Smooth muscle cell (in vitro differentiated cells): ENCODE results near the gene SLC38A10. TPM values are rescaled to one million over a fixed set of nuclear protein-coding genes. Genes with fewer than 3 reads are reported as not detected.

Source experiments
- DNase-seq: peaks from one replicate; lab custom pipeline; 2025; ENCODE audit not compliant: unreplicated experiment; lab: John Stamatoyannopoulos, UW
- H2AFZ ChIP-seq: fragments of 200-600 bp; sonication (generic); 2 replicates; pipeline ENCODE4 v1.6.0; 2016; ENCODE audit warnings: antibody characterized with exemption, low read depth, mild to moderate bottlenecking
- H3F3A ChIP-seq: fragments of 200-600 bp; sonication (generic); 2 replicates; pipeline ENCODE4 v1.6.0; 2017; ENCODE audit warnings: antibody characterized with exemption, low read depth
- H3K27ac ChIP-seq: fragments of 200-600 bp; sonication (generic); 2 replicates; pipeline ENCODE4 v1.5.1; 2016; ENCODE audit warnings: low read depth, mild to moderate bottlenecking
- H3K27me3 ChIP-seq: fragments of 200-600 bp; sonication (generic); 2 replicates; pipeline ENCODE4 v1.6.1; 2016; ENCODE audit warnings: low read depth, mild to moderate bottlenecking
- H3K36me3 ChIP-seq: fragments of 200-600 bp; sonication (generic); 2 replicates; pipeline ENCODE4 v1.5.1; 2016; ENCODE audit warnings: low read depth
- H3K4me1 ChIP-seq: fragments of 200-600 bp; sonication (generic); 2 replicates; pipeline ENCODE4 v1.5.1; 2016; ENCODE audit warnings: low read depth
- H3K4me2 ChIP-seq: fragments of 200-600 bp; sonication (generic); 2 replicates; pipeline ENCODE4 v1.6.0; 2016; ENCODE audit warnings: mild to moderate bottlenecking
- H3K4me3 ChIP-seq: fragments of 200-600 bp; sonication (generic); 2 replicates; pipeline ENCODE4 v1.5.1; 2016; ENCODE audit warnings: mild to moderate bottlenecking
- H3K79me2 ChIP-seq: fragments of 200-600 bp; sonication (generic); 2 replicates; pipeline ENCODE4 v1.6.0; 2016; ENCODE audit warnings: low read depth, mild to moderate bottlenecking
- H3K9ac ChIP-seq: fragments of 200-600 bp; sonication (generic); 2 replicates; pipeline ENCODE4 v1.6.0; 2016; ENCODE audit warnings: low read depth
- H3K9me3 ChIP-seq: fragments of 200-600 bp; sonication (generic); replicated peaks from 2 replicates; pipeline ENCODE4 v1.5.1; 2016; ENCODE audit warnings: low read depth
- H4K20me1 ChIP-seq: fragments of 200-600 bp; sonication (generic); 2 replicates; pipeline ENCODE4 v1.6.0; 2016; ENCODE audit warnings: low read depth
- WGBS: methylation state at CpG from one replicate; pipeline ENCODE4 v1.1.7; 2016; ENCODE audit warnings: low lambda C conversion rate; 5-methylcytosine and 5-hydroxymethylcytosine counted together
- polyA plus RNA-seq: library from polyadenylated mRNA; unstranded; fragments of >200 nt; fragmentation: Nextera tagmentation; extraction: Ambion mirVana; gene quantifications from 2 replicates; pipeline ENCODE4 v1.2.1, GENCODE V29; 2016
- total RNA-seq: library from RNA; depleted of rRNA; stranded (reverse); fragments of >200 nt; gene quantifications from 2 replicates; pipeline ENCODE4 v1.2.3, GENCODE V29; 2014
- TF ChIP-seq, protein P1 (sequence below): fragments of 200-600 bp; sonication (generic); IDR thresholded peaks from 2 replicates; pipeline ENCODE4 v1.5.1; 2017; ENCODE audit warnings: borderline replicate concordance, mild to moderate bottlenecking, antibody characterized with exemption; ENCODE audit not compliant: insufficient read depth, poor library complexity, severe bottlenecking

Gene SLC38A10
- total and polyA plus RNA-seq, 2 experiments from 2014 or later, result 61.6 to 97.1 TPM

GRCh38 chr17:81305051-81305630 is 10.0 kb upstream of the SLC38A10 start:
- no peaks in the 10 kb centered on the region for H3K36me3 ChIP-seq
- TF ChIP-seq, protein P1, sequence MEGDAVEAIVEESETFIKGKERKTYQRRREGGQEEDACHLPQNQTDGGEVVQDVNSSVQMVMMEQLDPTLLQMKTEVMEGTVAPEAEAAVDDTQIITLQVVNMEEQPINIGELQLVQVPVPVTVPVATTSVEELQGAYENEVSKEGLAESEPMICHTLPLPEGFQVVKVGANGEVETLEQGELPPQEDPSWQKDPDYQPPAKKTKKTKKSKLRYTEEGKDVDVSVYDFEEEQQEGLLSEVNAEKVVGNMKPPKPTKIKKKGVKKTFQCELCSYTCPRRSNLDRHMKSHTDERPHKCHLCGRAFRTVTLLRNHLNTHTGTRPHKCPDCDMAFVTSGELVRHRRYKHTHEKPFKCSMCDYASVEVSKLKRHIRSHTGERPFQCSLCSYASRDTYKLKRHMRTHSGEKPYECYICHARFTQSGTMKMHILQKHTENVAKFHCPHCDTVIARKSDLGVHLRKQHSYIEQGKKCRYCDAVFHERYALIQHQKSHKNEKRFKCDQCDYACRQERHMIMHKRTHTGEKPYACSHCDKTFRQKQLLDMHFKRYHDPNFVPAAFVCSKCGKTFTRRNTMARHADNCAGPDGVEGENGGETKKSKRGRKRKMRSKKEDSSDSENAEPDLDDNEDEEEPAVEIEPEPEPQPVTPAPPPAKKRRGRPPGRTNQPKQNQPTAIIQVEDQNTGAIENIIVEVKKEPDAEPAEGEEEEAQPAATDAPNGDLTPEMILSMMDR, result no peak
- 84% methylated on average over 13 of the region's 13 CpGs for WGBS
- H4K20me1 ChIP-seq, result no peaks in the 10 kb centered on the region
- no peak for DNase-seq
- H3K4me1 ChIP-seq, result no peaks in the 10 kb centered on the region
- no peaks in the 10 kb centered on the region for H3K79me2 ChIP-seq
- no peak overlapping the region for H3K4me2 ChIP-seq
- H3K4me3 ChIP-seq, result no peak overlapping the region
- H3K9me3 ChIP-seq, result no peaks in the 10 kb centered on the region
- H2AFZ ChIP-seq, result no peak overlapping the region
- no peaks in the 10 kb centered on the region for H3K27me3 ChIP-seq
- no peak overlapping the region for H3K9ac ChIP-seq
- H3F3A ChIP-seq, result no peaks in the 10 kb centered on the region
- no peak overlapping the region for H3K27ac ChIP-seq

GRCh38 chr17:81304196-81305015 is 9.3 kb upstream of the SLC38A10 start:
- Histone ChIP-seq H3K9me3 (no peaks in the 10 kb centered on the region), H3K4me1 (no peaks in the 10 kb centered on the region), H3K27me3 (no peaks in the 10 kb centered on the region), H3K27ac (no peak overlapping the region), H3K9ac (no peak overlapping the region), H3K4me3 (no peak overlapping the region), H4K20me1 (no peaks in the 10 kb centered on the region), H2AFZ (no peak overlapping the region), H3F3A (no peaks in the 10 kb centered on the region), H3K4me2 (no peak overlapping the region), H3K36me3 (no peaks in the 10 kb centered on the region), H3K79me2 (no peaks in the 10 kb centered on the region)
- DNase-seq, result no peak
- TF ChIP-seq, protein P1, result no peak
- WGBS, result 95% methylated on average over 38 of the region's 39 CpGs

DNA sequence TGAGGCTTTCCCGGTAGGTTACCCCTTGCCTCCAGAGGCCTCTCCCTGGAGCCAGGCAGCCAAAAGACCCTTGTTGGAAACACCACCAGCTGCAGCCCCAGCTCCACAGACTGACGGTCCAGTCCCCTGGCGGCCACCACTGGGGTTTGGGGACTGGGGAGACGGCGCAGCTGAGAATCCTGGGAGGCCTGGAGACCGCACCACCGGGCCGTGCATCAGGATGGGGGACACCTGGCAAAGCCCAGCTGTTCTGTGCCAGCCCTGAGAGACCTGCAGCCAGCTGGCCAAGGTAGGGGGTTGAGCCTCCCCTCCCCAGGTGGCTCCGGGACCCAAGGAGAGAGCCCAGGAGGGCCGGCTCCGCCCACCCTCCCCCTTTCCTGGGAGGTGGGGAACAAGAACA is 8.3 kb upstream of the SLC38A10 start:
- no peak overlapping the region for H2AFZ ChIP-seq
- no peak overlapping the region for H3K4me2 ChIP-seq
- H3K27me3 ChIP-seq, result no peaks in the 10 kb centered on the region
- WGBS, result 97% methylated on average over 11 of the region's 11 CpGs
- no peaks in the 10 kb centered on the region for H3K79me2 ChIP-seq
- no peaks in the 10 kb centered on the region for H3F3A ChIP-seq
- H3K4me3 ChIP-seq, result no peak overlapping the region
- TF ChIP-seq, protein P1, result no peak
- no peaks in the 10 kb centered on the region for H4K20me1 ChIP-seq
- H3K9me3 ChIP-seq, result no peaks in the 10 kb centered on the region
- DNase-seq, result no peak
- no peaks in the 10 kb centered on the region for H3K36me3 ChIP-seq
- H3K4me1 ChIP-seq, result no peaks in the 10 kb centered on the region
- no peak overlapping the region for H3K9ac ChIP-seq
- H3K27ac ChIP-seq, result no peak overlapping the region
